SK-N-SH treated with all-trans-retinoic acid at 6 μM for 48 hours (cell line): ENCODE measurements around the gene FRMD4A.
A peak's percentile ranks its signal among the peaks of the same experiment; 100 is the strongest.

Experiments
- ARNTL ChIP-seq: fragments of 450-650 bp; formaldehyde crosslinking; IDR thresholded peaks from 2 replicates; pipeline ENCODE4 v1.5.0; 2020; ENCODE audit warnings: low read depth, mild to moderate bottlenecking, moderate library complexity, borderline replicate concordance
- RARB ChIP-seq: fragments of 250-450 bp; sonication (Bioruptor Pico); IDR thresholded peaks from 2 replicates; pipeline ENCODE4 v1.8.0; 2021; ENCODE audit warnings: mild to moderate bottlenecking, moderate library complexity
- TOX ChIP-seq: fragments of 250-450 bp; sonication (Bioruptor Pico); IDR thresholded peaks from 2 replicates; pipeline ENCODE4 v1.8.0; 2021; ENCODE audit warnings: mild to moderate bottlenecking, moderate library complexity, borderline replicate concordance
- ZC3H10 ChIP-seq: fragments of 250-450 bp; sonication (Bioruptor Pico); IDR thresholded peaks from 2 replicates; pipeline ENCODE4 v1.5.1; 2021; ENCODE audit warnings: mild to moderate bottlenecking, moderate library complexity
- ZFP3 ChIP-seq: fragments of 250-450 bp; sonication (Bioruptor Pico); IDR thresholded peaks from 2 replicates; pipeline ENCODE4 v1.5.0; 2020; ENCODE audit warnings: mild to moderate bottlenecking, moderate library complexity
- TF ChIP-seq, protein P1 (sequence below): fragments of 250-450 bp; sonication (Bioruptor Pico); IDR thresholded peaks from 2 replicates; pipeline ENCODE4 v1.5.1; 2021; ENCODE audit warnings: mild to moderate bottlenecking, moderate library complexity
- TF ChIP-seq, protein P2 (sequence below): fragments of 250-450 bp; sonication (Bioruptor Pico); IDR thresholded peaks from 2 replicates; pipeline ENCODE4 v1.5.0; 2020; ENCODE audit warnings: mild to moderate bottlenecking, moderate library complexity

- TF ChIP-seq ZFP3 (CRISPR knock-in tag) (no peak), ZC3H10 (no peak), ARNTL (CRISPR knock-in tag) (0 out of 2 replicates have a peak, but pooled peaks have one; percentile 30), RARB (CRISPR knock-in tag) (no peak; the same call in 1 of the 2 replicates), TOX (CRISPR knock-in tag) (no peak)
- TF ChIP-seq, protein P1, sequence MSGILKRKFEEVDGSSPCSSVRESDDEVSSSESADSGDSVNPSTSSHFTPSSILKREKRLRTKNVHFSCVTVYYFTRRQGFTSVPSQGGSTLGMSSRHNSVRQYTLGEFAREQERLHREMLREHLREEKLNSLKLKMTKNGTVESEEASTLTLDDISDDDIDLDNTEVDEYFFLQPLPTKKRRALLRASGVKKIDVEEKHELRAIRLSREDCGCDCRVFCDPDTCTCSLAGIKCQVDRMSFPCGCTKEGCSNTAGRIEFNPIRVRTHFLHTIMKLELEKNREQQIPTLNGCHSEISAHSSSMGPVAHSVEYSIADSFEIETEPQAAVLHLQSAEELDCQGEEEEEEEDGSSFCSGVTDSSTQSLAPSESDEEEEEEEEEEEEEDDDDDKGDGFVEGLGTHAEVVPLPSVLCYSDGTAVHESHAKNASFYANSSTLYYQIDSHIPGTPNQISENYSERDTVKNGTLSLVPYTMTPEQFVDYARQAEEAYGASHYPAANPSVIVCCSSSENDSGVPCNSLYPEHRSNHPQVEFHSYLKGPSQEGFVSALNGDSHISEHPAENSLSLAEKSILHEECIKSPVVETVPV (CRISPR knock-in tag): no peak
- TF ChIP-seq, protein P2, sequence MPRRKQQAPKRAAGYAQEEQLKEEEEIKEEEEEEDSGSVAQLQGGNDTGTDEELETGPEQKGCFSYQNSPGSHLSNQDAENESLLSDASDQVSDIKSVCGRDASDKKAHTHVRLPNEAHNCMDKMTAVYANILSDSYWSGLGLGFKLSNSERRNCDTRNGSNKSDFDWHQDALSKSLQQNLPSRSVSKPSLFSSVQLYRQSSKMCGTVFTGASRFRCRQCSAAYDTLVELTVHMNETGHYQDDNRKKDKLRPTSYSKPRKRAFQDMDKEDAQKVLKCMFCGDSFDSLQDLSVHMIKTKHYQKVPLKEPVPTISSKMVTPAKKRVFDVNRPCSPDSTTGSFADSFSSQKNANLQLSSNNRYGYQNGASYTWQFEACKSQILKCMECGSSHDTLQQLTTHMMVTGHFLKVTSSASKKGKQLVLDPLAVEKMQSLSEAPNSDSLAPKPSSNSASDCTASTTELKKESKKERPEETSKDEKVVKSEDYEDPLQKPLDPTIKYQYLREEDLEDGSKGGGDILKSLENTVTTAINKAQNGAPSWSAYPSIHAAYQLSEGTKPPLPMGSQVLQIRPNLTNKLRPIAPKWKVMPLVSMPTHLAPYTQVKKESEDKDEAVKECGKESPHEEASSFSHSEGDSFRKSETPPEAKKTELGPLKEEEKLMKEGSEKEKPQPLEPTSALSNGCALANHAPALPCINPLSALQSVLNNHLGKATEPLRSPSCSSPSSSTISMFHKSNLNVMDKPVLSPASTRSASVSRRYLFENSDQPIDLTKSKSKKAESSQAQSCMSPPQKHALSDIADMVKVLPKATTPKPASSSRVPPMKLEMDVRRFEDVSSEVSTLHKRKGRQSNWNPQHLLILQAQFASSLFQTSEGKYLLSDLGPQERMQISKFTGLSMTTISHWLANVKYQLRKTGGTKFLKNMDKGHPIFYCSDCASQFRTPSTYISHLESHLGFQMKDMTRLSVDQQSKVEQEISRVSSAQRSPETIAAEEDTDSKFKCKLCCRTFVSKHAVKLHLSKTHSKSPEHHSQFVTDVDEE (CRISPR knock-in tag): no peak
Measured at GRCh38 chr10:14016931-14017333, 313.8 kb downstream of the FRMD4A start.
